Stomach (tissue), 4 donors: Measurements from ENCODE around the gene FCHO1.

Source experiments
- CTCF ChIP-seq, 7 experiments: fragments of 450-650 bp in 4 of 7; fragments of 200-600 bp in 3 of 7; sonication (generic) in 3 of 7; IDR thresholded peaks; one replicate each; pipeline ENCODE4 v1.5.1; 2016 to 2019; ENCODE audit warnings: antibody characterized with exemption in 7 of 7, control low read depth in 2 of 7, mild to moderate bottlenecking in 1 of 7
- POLR2A ChIP-seq, 4 donors: fragments of 450-650 bp; IDR thresholded peaks; one replicate each; pipeline ENCODE4 v1.6.1; 2016; ENCODE audit warnings: antibody characterized with exemption in 4 of 4, control low read depth in 2 of 4, mild to moderate bottlenecking in 1 of 4, moderate library complexity in 1 of 4

DNA sequence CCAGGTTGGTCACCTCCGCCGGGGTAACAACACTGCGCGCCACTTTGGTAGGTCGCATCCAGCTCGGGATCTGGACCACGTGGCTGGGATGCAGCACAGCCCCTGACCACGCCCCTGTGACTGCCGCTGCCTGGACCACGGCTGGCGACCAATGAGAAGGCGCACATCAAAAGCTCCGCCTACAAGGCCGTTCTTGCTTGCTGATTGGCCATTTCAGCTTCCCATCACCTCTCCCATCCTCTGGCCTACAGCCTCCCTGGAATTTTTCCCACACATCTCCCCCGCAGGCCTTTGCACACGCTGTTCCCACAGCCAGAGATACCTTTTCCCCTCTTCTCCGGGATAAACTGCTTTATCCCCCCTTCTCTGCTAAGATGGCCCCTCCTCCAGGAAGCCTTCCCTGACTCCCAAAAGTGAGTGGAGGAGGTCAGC, 44.5 kb upstream of the FCHO1 start:
- TF ChIP-seq CTCF (IDR thresholded peaks at IDR 0.05) = no peak
- no peak for TF ChIP-seq POLR2A (IDR thresholded peaks at IDR 0.05)
